ENCODE measurements around the gene HOXA6.

Gene HOXA6

GRCh38 chr7:27172823-27173510 lies 25.4 kb upstream of the HOXA6 start:
- DNase-seq (ENCODE audit: low read depth): no peak

- DNase-seq (ENCODE audit: low read depth): no peak
Measured at GRCh38 chr7:27172315-27172774, 24.8 kb upstream of the HOXA6 start.

GRCh38 chr7:27171637-27172314 lies 24.2 kb upstream of the HOXA6 start:
- no peak for DNase-seq (ENCODE audit: low read depth)

- DNase-seq (ENCODE audit: low read depth): no peak
Measured at GRCh38 chr7:27171325-27171636, 23.7 kb upstream of the HOXA6 start.

GRCh38 chr7:27170426-27171324 lies 23.1 kb upstream of the HOXA6 start:
- no peak for DNase-seq (ENCODE audit: low read depth)

GRCh38 chr7:27169658-27170425 lies 22.3 kb upstream of the HOXA6 start:
- DNase-seq (ENCODE audit: low read depth): no peak

GRCh38 chr7:27168265-27168947 lies 20.8 kb upstream of the HOXA6 start:
- no peak for DNase-seq (ENCODE audit: low read depth)

GRCh38 chr7:27167916-27168264 lies 20.3 kb upstream of the HOXA6 start:
- DNase-seq (ENCODE audit: low read depth): no peak

GRCh38 chr7:27166531-27167505 lies 19.2 kb upstream of the HOXA6 start:
- DNase-seq (ENCODE audit: low read depth): no peak

GRCh38 chr7:27165996-27166530 lies 18.5 kb upstream of the HOXA6 start:
- no peak for DNase-seq (ENCODE audit: low read depth)

GRCh38 chr7:27165089-27165995 lies 17.8 kb upstream of the HOXA6 start, which contains the start of gene HOXA9:
TSS of gene HOXA9 (minus strand) at chr7:27165537. CDS start at chr7:27165457, 80 bp downstream.
- no peak for DNase-seq (ENCODE audit: low read depth)

GRCh38 chr7:27164367-27165088 lies 17.0 kb upstream of the HOXA6 start:
- DNase-seq (ENCODE audit: low read depth): no peak

- no peak for DNase-seq (ENCODE audit: low read depth)
Measured at GRCh38 chr7:27164045-27164366, 16.4 kb upstream of the HOXA6 start.

- DNase-seq (ENCODE audit: low read depth): no peak
Measured at GRCh38 chr7:27163288-27164044, 15.9 kb upstream of the HOXA6 start.

- DNase-seq (ENCODE audit: low read depth): no peak
Measured at GRCh38 chr7:27162561-27163287, 15.2 kb upstream of the HOXA6 start.

GRCh38 chr7:27161721-27162560 lies 14.4 kb upstream of the HOXA6 start:
- no peak for DNase-seq (ENCODE audit: low read depth)
